ENCODE results near the gene WDR33.

- no peak for TF ChIP-seq ARNTL (CRISPR knock-in tag; IDR thresholded peaks at IDR 0.05; ENCODE audit: borderline replicate concordance, low read depth)
- no peak for TF ChIP-seq RARB (CRISPR knock-in tag; IDR thresholded peaks at IDR 0.05)
- TF ChIP-seq SNAI2 (CRISPR knock-in tag; IDR thresholded peaks at IDR 0.05) = no peak
- no peak for TF ChIP-seq ESRRG (CRISPR knock-in tag; IDR thresholded peaks at IDR 0.05)
Observed at GRCh38 chr2:127721978-127722355, 89.0 kb downstream of the WDR33 start.

All from SK-N-SH treated with all-trans-retinoic acid at 6 μM for 48 hours (cell line).